HG02610 (cell line): Measurements from ENCODE around the gene GGTLC1.

Experiments used
- ATAC-seq: cut with Tn5 transposase; IDR thresholded peaks from one replicate; pipeline ENCODE4 v1.9.1; 2021; ENCODE audit warnings: mild to moderate bottlenecking, moderate library complexity; ENCODE audit not compliant: unreplicated experiment

The GGTLC1 gene

DNA sequence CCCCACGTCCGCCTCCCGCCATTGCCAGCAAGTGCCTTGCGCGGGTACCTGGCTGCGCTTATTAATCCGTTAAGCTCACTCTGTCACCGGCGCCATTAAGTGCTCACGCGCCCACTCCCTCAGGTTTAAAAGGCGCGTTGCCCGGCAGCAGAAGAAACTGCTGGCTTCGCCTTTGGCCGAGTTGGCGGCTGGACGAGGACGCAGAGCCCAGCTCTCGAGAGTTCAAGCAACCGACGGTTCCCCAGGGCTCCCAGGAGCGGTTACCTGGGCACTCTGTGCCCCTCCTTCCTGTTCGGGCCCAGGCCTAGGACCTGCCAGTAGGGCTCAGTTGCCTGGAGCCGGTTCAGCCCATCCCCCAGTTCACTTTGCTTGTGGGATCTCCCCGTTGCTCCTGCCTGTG lies at the start of gene GGTLC1:
TSS of gene GGTLC1 (minus strand) at position 219 of the 400 bp plus-strand sequence. CDS start 2,168 bp downstream, outside the sequence.
- no peak for ATAC-seq

DNA sequence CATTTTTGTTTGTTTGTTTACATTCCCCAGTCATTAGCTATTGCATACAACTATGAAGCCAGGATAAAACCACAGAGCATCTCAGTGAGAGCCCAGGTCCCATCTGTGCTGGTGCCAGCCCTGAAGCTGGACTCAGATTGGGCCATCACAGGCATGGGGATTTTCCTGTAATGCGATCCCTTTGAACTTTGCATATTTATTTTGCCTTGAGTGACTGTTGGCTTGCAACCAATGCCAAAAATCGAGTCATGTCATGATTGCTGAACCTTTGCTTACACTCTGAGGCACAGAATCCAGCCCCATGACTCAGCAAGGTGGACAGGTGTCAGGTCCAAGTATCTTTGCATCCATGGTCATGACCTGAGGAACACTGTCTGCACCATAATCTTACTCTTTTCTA lies 46.2 kb upstream of the GGTLC1 start:
- no peak for ATAC-seq

DNA sequence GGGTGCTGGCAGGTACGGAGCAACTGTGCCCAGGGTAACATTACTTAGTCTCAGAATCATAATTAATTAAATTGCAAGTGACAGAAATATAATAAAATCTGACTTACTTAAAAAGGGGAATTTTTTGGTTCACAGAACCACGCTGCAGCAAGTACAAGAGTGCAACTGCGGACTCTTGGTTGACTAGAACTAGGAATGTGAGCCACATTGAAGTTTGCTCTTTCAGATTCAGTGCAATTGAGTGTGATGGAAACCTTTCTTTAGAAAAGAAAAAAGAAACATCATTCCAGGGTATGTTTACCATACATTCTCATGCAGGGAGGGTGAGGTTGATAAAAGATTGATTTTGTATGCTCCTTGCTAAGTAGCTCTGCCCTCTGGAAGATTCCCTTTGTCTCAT lies 45.0 kb upstream of the GGTLC1 start:
- no peak for ATAC-seq

DNA sequence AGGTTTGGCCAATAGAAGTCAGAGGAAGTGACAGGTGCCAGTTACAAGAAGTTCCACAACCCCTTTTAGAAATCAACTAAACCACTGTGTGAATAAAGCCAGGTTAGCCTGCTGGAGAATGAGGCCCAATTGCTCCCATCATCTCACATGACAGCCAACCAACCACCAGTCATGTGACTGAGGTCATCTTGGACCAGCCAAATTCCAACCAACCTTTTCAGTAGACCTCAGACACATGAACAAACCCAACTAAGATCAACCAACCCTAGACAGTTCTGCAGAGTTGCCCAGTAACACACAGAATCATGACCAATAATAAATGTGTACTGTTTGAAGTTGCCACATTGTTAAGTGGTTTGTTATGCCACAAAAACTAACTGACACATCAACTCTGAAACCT lies 44.6 kb upstream of the GGTLC1 start:
- no peak for ATAC-seq

DNA sequence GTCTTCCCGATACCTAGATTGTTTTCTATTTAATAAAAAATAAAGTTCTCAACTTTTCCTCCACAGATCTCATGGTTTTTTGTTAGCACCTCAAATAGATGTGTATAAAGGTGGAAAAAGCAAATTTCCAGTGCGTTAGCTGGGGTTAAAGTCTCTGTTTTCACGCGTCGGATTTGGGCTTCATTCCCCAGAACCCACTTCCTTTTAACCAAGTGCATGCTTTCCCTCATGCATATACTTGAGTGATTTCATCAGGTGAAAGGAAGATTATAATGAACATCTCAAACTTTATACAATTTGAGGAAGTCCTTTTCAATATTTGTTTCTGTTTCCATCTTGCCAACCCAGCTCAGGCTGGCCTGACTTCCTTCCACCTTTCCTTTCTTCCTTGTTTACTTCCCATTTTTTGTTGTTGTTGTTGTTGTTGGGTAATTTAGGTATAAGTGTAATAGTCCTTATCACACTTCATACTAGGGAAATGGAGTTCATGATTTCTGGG lies 43.9 kb upstream of the GGTLC1 start:
- ATAC-seq = no peak

DNA sequence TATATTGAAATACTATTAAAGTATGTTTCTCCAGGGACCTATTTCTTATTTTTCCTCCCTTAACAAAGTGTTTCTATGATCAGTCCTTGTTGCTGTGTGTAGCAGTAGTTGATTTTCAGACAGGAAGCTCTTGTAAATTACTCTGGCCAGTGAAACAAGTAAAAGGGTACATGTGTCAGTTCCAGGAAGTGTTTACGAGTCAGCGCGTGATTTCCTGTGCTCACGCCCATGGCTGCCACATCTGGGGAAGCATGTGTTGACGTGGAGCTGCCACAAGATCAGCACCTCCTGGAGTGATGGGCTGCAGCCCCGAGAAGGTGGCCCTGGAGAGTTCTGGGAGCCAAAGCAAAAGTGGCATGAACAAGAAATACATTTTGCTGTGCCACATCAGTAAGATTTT lies 38.6 kb upstream of the GGTLC1 start:
- no peak for ATAC-seq

DNA sequence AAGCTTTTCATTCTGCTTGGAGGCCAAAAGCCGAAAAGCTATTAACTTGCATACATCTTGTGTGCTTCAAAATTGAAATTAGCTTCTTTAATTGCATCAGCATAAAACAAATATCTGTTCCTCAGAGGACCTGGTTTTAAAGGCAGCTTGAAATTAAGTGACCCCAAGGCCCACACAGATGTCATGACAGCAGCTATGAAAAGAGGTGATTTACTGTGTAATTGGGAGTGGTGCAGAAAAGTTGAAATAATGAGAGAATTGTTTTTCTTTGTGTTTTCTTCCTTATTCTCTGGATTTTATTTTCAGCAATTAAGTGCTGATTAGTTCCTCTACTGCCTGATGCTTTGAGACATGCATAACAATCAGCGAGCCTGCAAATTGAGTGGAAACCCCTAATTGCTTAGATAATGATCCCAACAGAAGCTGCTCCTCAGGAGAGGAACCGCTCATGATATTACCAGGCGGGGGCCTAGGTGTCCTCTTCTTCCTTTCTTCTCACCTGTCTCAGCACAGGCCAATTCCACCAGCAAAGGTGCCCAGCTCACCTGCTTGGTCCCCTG lies 34.1 kb upstream of the GGTLC1 start:
- no peak for ATAC-seq

DNA sequence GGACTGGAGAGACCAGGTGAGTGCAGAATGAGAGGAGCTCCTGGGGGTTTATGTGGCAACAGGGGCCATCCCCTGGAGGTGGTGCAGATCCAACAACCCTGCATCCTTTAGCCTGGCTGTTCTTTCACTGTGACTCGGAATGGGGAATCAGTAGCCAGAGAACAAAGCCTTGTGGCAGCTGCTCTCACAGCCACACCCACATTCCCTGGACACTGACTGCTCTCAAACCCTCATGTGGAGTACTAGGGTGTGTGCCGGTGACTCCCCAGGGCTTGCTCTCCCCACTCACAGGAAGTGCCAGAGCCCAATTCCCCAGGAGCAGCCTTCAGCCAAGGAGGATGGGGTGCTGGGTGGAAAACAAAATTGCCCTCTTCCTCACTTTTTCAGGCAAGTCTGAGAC lies 30.2 kb upstream of the GGTLC1 start:
- no peak for ATAC-seq

DNA sequence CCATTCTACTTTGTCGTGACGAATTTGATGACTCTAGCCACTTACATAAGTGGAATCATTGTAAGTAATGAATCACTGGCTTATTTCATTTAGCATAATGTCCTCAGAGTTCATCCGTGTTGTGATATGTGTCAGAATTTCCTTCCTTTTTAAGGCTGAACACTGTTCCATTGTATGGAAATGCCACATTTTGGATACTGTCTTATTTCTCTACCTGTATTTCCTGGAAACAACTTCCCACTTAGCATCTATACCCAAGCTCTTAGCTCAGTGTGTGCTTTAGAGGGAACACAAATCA lies 28.8 kb upstream of the GGTLC1 start:
- ATAC-seq = no peak

DNA sequence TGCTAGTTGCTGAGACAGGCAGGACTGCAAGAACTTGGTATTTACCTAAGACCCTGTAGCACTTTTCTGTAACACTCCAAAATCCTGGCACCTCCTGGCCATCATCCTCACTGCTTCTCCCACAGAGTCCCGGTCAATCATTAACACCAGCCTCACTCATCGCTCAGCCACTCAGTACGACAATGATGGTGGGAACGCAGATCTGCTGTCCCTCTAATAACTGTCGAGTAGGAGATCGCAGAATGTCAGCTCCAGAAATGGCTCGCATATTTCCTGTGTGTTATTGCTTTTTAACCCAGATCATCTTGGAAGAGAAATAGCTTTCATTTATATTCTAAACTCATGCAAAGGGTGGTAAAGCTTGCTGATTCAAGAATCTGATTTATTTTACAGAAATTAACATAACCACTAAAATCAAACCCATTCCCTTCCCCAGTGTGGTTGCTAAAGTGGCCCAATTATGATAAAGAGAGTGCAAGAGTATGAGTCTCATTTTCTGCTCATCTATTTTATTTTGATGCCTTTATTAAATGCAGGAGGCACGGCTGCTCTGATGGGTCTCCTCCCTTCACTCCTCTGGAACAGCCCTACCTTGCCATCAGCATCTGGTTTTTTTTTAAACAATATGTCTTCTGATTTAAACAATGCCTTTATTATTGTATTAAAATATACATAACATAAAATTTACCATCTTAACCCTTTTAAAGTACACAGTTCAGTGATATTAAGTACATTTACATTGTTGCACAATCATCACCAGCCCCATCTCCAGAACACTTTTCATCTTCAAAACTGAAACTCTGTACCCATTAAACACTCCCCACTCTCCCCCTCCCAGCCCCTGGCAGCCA lies 28.3 kb upstream of the GGTLC1 start:
- no peak for ATAC-seq

DNA sequence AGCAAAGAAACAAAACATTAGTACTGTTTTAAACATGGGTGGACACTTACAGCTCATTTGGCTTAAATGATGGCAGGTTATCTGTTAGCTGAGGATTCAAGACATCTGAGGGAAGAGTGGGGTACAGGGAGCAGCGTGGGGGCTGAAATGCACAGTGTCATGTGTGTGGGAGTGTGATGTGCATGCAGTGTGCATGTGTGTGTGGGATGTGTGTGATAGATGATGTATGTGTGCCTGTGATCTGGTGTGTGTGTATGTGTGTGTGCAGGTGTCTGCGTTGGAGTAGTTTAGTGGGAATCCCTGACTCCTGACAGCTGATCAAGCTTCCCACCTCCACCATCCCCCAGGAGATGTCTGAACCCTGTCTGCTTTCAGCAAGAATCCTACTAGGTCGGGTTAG lies 25.4 kb upstream of the GGTLC1 start:
- ATAC-seq = no peak

DNA sequence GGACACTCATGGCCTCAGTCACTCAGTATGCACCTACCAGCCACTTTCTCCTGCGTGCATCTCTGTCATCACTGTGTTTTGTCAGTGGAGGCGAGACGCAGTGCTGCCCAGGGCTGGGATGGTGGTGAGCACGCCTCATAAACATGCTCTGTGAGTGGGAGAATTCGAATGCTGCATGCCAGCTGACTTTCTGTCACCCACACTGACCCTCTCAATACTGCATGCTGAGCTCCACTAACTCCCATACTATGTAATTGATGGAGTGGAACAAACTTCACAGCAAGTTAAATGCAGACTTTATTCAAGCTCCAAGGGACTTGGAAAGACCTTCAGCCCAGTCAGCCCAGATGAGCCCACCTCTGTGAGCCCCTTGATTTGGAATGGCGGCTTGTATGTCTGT lies 22.7 kb upstream of the GGTLC1 start:
- no peak for ATAC-seq

DNA sequence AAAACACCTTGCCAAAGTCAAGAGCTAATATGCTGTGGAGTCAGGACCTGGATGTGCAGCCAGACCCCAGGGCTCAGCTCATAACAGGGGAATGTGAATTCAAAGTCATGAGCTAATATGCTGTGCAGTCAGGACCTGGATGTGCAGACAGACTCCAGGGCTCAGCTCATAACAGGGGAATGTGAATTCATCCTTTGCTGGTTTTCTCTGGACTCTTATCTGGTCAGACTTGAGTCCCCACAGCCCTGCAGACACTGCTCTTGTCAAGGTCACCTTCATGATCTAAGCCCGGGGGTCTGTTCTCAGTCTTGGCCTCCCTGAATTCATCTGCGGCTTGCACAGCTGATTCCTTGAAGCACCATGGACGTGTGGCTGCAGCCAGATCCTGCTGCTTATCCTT lies 19.2 kb upstream of the GGTLC1 start:
- no peak for ATAC-seq

DNA sequence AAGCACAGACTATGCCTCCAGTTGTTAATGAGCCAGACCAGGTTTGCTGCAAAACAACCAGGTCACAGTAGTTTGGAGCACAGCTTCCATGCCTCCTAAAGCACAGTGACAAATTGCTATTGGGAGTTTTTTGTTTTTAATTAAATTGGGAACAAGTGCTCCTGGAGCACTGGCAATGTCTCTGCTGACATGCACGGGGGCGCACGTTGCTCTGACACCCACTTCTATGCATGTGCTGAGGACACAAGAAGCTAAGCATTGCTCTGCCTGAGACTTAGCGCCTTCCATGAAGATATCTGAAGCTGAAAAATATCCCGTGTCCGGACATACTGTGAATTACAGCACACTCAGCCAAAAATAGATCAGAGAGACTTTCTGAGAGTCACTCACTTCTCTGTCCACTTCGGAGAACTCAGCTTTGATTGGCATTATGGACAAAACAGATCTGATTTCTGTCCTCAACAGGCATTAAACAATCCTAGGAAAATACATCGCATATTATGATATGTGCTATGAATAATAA lies 18.6 kb upstream of the GGTLC1 start:
- no peak for ATAC-seq

DNA sequence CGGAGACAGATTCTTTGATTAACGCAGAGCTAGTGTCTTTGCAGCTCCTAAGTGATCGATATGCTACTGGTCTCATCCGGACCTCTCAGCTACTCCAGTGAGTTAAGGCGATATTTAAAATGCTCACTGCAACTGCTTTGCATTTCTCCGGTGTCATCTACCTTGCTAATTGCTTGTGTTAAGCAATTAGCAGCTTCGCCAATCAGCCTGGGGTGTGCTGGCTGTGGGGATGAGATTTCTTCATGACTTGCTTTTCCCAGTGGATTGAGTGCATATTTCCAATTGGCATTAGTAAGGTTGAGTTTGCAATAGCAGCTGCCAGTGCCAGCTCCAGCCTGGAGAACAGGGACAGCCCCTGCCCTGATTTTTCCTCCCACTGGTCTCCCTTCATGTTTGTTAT lies 18.0 kb upstream of the GGTLC1 start:
- no peak for ATAC-seq

DNA sequence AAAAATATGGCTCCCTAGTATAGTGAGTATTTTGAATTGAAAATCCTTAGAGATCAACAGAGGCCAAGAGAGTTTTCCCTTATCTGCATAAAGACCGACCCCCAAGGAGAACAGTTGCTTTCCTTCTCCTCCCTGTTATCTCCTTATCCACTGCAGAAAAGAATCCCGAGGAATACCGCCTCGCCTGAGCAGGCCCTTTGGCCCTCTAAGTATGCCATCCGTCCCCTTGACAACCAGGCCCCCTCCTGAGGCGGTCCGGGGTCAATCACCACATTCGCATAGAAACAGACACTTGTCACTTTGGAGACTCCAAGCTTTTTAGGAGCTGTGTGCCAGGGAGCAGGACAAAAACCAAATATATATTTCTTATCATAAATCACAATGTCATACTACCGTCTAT lies 15.9 kb upstream of the GGTLC1 start:
- no peak for ATAC-seq

DNA sequence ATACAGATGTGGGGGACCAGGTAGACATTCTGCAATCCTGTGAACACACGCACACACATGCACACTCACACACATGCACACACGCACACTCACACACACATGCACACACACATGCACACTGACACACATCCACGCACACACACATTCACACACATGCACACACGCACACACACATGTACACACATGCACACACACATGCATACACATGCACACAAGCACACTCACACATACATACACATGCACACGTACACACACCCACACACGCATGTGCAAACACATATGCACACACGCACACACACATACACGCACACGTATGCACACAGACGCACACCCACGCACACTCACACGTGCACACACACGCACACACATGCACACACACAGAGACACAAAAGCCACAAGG lies 14.3 kb upstream of the GGTLC1 start:
- no peak for ATAC-seq

DNA sequence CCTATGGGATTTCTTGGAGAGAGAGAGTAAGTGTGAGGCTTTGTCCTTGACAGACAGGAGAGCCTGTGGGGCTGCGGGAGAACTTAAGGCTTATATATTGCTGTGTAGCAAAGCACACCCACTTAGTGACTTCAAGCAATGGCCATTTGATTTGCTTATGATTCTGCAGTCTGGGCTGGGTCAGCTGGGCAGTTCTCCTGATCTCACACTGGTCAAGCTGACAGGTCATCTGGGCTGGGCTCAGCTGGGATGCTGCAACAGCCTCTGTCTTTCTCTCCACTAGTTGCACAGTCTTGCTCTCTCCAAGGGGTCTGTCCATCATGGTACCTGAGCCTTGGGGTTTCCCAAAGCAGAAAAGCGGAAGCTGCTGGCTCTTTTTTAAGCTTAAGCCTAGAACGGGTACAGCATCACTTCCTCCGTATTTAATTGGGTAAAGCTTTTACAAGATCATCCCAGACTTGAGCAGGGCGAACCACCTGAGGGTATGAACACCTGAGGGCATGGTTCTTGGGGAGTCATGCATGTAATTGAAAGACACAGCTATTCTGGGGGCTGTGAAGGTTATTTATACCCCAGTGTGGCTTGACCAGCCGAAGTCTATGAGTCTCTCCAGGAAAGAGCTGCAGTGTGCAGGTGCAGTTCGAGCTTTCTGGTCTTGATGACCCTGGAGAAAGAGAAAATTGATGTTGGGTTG lies 13.3 kb upstream of the GGTLC1 start:
- ATAC-seq = no peak

DNA sequence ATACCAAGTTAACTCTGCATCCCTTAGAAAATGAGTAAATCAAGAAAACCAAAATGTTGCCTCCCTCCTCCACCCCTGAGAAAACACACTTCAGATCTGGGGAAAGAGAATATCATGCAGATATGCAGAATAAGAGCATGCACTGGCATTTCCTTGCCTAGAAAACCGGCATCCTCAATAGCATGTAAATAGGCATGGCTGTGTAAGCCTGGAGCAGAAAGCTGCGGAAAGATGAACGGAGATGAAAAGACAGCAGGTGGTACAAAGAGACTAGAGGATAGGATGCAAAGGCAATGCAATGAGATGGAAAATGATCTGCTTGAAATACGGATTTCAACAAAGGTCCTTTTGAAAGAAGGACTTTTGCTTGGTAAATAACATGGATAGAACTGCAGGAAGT lies 10.3 kb upstream of the GGTLC1 start:
- ATAC-seq = no peak

DNA sequence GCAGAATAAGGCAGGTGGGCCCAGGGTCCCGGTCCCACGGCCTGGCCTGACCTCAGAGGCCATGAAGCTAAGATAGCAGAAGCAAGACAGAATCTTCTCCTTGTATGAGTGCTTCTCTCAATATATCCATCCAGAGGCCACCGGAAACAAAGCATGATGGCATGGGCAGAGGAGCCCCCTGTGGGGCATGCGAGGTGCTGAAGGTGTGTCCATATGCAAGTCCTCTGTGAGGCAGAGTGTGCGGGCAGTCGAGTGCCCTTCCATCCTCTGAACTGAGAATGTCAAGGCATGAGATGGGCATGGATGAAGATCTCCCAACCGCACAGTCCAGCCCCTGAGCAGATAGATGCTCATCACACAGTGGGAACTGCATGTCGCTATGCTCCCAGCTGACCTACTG lies 9.8 kb upstream of the GGTLC1 start:
- no peak for ATAC-seq

DNA sequence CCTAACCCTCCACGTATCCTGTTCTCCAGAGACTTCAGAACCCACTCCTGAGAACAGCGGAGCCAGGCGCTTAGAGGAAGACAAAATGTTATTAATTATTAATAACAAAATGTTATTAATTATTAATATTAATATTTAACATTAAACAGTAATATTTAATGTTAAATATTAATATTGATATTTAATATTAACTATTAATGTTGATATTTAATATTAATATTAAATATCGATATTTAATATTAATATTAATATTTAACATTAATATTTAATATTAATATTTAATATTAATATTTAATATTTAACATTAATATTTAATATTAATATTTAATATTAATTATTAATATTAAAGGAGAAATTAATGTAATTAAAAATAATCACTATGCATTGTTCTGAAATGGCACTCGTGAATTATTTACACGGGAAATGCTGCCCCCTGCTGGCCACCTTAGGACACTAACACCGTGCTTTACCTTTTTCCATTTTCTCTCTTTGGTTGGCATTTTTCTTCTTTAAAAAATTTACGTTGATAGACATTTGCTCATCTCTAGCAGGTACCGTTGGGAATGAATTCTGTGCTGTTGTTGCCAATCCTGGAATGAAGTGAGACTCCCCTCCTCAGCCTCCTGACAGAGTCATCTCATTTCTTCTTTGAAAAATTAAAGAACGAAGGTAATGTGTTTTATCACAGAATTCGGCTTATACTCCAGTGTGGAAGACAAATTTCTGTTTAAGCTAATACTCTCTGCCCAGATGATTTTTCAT lies 7.5 kb upstream of the GGTLC1 start:
- no peak for ATAC-seq
